Measurements from ENCODE around the gene PCIF1.

Gene PCIF1

DNA sequence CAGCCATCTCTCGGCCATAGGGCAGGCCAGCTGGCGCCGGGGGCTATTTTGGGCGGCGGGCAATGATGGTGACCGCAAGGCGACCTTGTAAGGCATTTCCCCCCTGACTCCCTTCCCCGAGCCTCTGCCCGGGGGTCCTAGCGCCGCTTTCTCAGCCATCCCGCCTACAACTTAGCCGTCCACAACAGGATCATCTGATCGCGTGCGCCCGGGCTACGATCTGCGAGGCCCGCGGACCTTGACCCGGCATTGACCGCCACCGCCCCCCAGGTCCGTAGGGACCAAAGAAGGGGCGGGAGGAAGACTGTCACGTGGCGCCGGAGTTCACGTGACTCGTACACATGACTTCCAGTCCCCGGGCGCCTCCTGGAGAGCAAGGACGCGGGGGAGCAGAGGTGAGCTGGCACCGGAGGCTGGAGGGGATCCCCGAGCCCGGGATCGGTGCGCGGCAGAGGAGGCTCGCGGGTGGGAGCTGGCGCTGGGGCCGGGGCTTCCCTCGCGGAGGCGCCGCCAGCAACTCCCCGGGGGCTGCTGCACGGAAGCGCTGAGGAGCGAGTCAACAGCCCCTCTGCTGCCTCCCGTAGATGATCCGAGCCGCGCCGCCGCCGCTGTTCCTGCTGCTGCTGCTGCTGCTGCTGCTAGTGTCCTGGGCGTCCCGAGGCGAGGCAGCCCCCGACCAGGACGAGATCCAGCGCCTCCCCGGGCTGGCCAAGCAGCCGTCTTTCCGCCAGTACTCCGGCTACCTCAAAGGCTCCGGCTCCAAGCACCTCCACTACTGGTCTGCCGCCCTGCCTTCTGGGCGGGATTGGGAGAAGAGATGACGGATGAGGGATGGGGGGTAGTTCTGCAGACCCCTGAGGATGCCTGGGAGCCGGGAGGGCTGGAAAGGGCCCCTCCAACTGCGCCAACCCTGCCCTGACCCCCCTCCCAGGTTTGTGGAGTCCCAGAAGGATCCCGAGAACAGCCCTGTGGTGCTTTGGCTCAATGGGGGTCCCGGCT, 43.2 kb upstream of the PCIF1 start, which contains the start of the genes CTSA and NEURL2:
CTSA (plus strand) TSS at position 351 of the 999 bp plus-strand sequence; CDS start at position 585, 234 bp downstream.
NEURL2 (minus strand) TSS at position 224 of the 999 bp plus-strand sequence; CDS start at position 7, 217 bp downstream.
- peak within 1 kb of the TSS; percentile 65 for H3K4me3 ChIP-seq (ENCODE audit: control insufficient read depth, low read depth, low read length)
- TF ChIP-seq, protein P1, sequence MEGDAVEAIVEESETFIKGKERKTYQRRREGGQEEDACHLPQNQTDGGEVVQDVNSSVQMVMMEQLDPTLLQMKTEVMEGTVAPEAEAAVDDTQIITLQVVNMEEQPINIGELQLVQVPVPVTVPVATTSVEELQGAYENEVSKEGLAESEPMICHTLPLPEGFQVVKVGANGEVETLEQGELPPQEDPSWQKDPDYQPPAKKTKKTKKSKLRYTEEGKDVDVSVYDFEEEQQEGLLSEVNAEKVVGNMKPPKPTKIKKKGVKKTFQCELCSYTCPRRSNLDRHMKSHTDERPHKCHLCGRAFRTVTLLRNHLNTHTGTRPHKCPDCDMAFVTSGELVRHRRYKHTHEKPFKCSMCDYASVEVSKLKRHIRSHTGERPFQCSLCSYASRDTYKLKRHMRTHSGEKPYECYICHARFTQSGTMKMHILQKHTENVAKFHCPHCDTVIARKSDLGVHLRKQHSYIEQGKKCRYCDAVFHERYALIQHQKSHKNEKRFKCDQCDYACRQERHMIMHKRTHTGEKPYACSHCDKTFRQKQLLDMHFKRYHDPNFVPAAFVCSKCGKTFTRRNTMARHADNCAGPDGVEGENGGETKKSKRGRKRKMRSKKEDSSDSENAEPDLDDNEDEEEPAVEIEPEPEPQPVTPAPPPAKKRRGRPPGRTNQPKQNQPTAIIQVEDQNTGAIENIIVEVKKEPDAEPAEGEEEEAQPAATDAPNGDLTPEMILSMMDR (IDR thresholded peaks at IDR 0.05; ENCODE audit: control insufficient read depth, insufficient read depth, low read depth, low read length, missing control alignments), result peak; percentile 4
- peak; percentile 62 for DNase-seq (ENCODE audit: low read depth)

DNA sequence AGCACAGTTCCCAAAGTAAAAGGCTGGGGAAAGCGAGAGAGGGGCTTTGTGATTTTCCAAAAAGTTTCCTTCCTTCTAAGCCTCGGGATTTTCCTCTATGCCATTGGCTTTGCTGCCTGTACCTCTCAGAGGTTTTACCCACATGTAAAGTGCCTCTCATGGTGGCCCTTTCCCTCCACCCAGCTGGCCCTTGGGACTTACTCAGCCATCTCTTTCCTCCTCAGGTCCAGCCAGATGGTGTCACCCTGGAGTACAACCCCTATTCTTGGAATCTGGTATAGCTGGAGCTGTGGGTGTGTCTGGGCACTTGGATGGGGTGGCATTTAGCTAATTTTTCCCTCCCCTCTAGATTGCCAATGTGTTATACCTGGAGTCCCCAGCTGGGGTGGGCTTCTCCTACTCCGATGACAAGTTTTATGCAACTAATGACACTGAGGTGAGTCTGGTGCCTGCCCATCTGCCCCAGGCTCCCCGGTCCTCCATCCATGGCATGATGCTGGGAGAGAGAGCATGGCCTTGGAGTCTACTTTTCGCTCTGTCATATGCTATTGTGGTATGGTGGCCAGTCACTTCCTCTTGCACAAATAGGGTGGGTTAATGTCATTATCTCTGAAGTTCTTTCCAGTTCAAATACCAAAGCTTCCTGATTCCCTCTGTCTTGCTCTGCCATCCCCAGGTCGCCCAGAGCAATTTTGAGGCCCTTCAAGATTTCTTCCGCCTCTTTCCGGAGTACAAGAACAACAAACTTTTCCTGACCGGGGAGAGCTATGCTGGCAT, 42.2 kb upstream of the PCIF1 start:
- DNase-seq (ENCODE audit: low read depth), result no peak
- TF ChIP-seq, protein P1 (IDR thresholded peaks at IDR 0.05; ENCODE audit: control insufficient read depth, insufficient read depth, low read depth, low read length, missing control alignments), result peak; percentile 34
- peak overlapping the region; percentile 65 for H3K4me3 ChIP-seq (ENCODE audit: control insufficient read depth, low read depth, low read length)

DNA sequence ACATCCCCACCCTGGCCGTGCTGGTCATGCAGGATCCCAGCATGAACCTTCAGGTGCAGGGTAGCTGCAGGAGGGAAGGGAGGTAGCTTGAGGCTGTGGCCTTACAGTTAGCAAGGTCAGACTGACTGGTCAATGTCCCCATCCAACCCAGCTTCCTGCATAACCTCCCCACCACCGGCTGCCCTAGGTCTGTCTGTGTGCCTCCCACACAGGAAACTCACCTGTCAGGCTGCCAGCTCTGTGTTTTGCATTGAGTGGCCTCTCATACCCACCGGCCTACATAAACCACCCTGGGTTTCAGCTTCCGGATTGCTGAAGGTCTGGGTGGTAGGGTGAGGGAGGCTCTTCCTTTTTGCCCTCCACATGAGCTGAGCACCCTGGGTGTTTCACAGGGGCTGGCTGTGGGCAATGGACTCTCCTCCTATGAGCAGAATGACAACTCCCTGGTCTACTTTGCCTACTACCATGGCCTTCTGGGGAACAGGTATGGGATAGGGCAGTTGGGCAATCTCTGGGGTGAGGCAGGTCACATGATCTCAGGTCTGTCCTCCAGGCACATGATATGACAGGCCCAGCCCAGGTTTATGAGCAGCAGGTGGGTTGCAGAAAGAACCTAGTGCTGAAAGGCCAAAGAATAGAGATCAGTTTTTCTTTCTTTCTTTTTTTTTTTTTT, 41.5 kb upstream of the PCIF1 start:
- DNase-seq (ENCODE audit: low read depth), result no peak
- TF ChIP-seq, protein P1 (IDR thresholded peaks at IDR 0.05; ENCODE audit: control insufficient read depth, insufficient read depth, low read depth, low read length, missing control alignments), result no peak

DNA sequence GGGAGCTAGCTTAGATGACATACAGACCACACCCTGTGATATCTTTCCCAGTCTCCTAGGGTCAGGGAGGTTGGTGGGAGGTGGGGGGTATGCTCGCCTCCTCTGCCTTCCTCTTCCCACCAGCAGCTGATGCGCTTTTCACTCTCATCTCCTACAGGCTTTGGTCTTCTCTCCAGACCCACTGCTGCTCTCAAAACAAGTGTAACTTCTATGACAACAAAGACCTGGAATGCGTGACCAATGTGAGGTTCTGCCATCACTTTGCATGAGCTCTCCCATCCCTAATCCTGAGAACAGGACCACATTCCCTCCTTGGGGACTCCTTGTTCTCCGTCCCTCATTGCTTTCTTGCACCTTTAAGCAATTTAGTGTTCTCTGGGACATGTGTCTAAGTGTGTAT, 40.7 kb upstream of the PCIF1 start:
- no peak for DNase-seq (ENCODE audit: low read depth)
- TF ChIP-seq, protein P1 (IDR thresholded peaks at IDR 0.05; ENCODE audit: control insufficient read depth, insufficient read depth, low read depth, low read length, missing control alignments), result no peak
- no peak overlapping the region for H3K4me3 ChIP-seq (ENCODE audit: control insufficient read depth, low read depth, low read length)

More for the DNA sequence above, 41.5 kb upstream of the PCIF1 start:
- H3K4me3 ChIP-seq (ENCODE audit: control insufficient read depth, low read depth, low read length), result no peak overlapping the region

DNA sequence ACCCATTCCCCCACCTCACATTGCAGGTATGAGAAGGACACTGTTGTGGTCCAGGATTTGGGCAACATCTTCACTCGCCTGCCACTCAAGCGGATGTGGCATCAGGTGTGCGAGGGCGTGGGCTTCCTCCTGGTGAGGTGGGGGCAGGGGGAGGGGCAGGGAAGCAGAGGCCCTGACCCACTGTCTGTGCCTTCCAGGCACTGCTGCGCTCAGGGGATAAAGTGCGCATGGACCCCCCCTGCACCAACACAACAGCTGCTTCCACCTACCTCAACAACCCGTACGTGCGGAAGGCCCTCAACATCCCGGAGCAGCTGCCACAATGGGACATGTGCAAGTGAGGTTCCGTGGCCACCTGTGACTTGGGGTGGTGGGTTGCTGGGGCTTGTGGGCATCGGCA, 39.7 kb upstream of the PCIF1 start:
- no peak overlapping the region for H3K4me3 ChIP-seq (ENCODE audit: control insufficient read depth, low read depth, low read length)
- TF ChIP-seq, protein P1 (IDR thresholded peaks at IDR 0.05; ENCODE audit: control insufficient read depth, insufficient read depth, low read depth, low read length, missing control alignments), result no peak

DNA sequence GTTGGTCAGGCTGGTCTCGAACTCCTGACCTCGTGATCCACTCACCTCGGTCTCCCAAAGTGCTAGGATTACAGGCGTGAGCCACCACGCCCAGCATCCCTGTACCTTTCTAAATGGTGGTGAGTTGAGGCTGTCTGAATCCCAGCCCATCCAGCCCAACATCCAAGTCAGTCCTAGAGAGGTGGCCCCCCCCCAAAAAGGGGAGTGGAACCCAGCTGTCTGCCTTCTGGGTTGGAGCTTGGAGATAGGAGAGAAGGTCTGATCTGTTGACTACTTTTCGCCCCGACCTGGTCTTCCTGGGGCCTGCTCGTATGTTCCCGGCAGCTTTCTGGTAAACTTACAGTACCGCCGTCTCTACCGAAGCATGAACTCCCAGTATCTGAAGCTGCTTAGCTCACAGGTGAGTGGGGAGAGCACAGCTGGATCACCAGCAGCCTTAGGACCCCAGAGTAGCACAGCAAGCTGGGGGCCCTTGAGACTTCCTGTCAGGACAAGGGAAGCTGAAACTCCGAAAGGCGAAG, 37.8 kb upstream of the PCIF1 start:
- no peak for DNase-seq (ENCODE audit: low read depth)
- TF ChIP-seq, protein P1 (IDR thresholded peaks at IDR 0.05; ENCODE audit: control insufficient read depth, insufficient read depth, low read depth, low read length, missing control alignments), result no peak
- no peak overlapping the region for H3K4me3 ChIP-seq (ENCODE audit: control insufficient read depth, low read depth, low read length)

More for the DNA sequence above, 39.7 kb upstream of the PCIF1 start:
- DNase-seq (ENCODE audit: low read depth), result no peak
